ELF-1 (cell line): Measurements from ENCODE around the gene KRTAP4-9.
"Not testable (repeated sequence)": the region's sequence is repeated elsewhere in the genome, so short reads cannot be mapped to it uniquely, and the experiment has no call there.

Experiments used
- DNase-seq: peaks from one replicate; pipeline ENCODE4 v3.0.0-alpha.2; 2016; ENCODE audit warnings: low read depth, low spot score

KRTAP4-9 gene

GRCh38 chr17:41105347-41105746 lies at the start of gene KRTAP4-9:
KRTAP4-9 (plus strand) TSS chr17:41105389; CDS start chr17:41105389, 0 bp downstream.
- not testable (repeated sequence) for DNase-seq

- no peak for DNase-seq
Measured at GRCh38 chr17:41057547-41057946, 47.6 kb upstream of the KRTAP4-9 start.

GRCh38 chr17:41058741-41059140 lies 46.4 kb upstream of the KRTAP4-9 start:
- DNase-seq, result no peak

- not testable (repeated sequence) for DNase-seq
Measured at GRCh38 chr17:41059276-41060051, 45.7 kb upstream of the KRTAP4-9 start.

- no peak for DNase-seq
Measured at GRCh38 chr17:41060052-41060604, 45.1 kb upstream of the KRTAP4-9 start, which contains the start of gene KRTAP2-3. KRTAP2-3 (minus strand) TSS chr17:41060114; CDS start chr17:41060050, 64 bp downstream.

- no peak for DNase-seq
Measured at GRCh38 chr17:41061964-41062363, 43.2 kb upstream of the KRTAP4-9 start.

- no peak for DNase-seq
Measured at GRCh38 chr17:41063449-41063848, 41.7 kb upstream of the KRTAP4-9 start.

- no peak for DNase-seq
Measured at GRCh38 chr17:41064301-41064700, 40.9 kb upstream of the KRTAP4-9 start.

- DNase-seq, result not testable (repeated sequence)
Measured at GRCh38 chr17:41065016-41065689, 40.0 kb upstream of the KRTAP4-9 start.

- no peak for DNase-seq
Measured at GRCh38 chr17:41065829-41066624, 39.2 kb upstream of the KRTAP4-9 start, which contains the start of gene KRTAP2-4. KRTAP2-4 (minus strand) TSS chr17:41065879; CDS start chr17:41065845, 34 bp downstream.

- no peak for DNase-seq
Measured at GRCh38 chr17:41067281-41067680, 37.9 kb upstream of the KRTAP4-9 start.

GRCh38 chr17:41069031-41069430 lies 36.2 kb upstream of the KRTAP4-9 start:
- DNase-seq, result no peak

GRCh38 chr17:41071606-41072360 lies 33.4 kb upstream of the KRTAP4-9 start:
- no peak for DNase-seq

- no peak for DNase-seq
Measured at GRCh38 chr17:41073676-41074075, 31.5 kb upstream of the KRTAP4-9 start.

GRCh38 chr17:41076788-41077187 lies 28.4 kb upstream of the KRTAP4-9 start:
- DNase-seq, result no peak

GRCh38 chr17:41082626-41083025 lies 22.6 kb upstream of the KRTAP4-9 start:
- no peak for DNase-seq

GRCh38 chr17:41083427-41083826 lies 21.8 kb upstream of the KRTAP4-9 start:
- not testable (repeated sequence) for DNase-seq

GRCh38 chr17:41084100-41084856 lies 20.9 kb upstream of the KRTAP4-9 start, which contains the start of gene KRTAP4-7:
KRTAP4-7 (plus strand) TSS chr17:41084150; CDS start chr17:41084207, 57 bp downstream.
- not testable (repeated sequence) for DNase-seq

- DNase-seq, result not testable (repeated sequence)
Measured at GRCh38 chr17:41088760-41089352, 16.3 kb upstream of the KRTAP4-9 start.
